ENCODE results near the gene SMIM35. TPM values are rescaled to one million over a fixed set of nuclear protein-coding genes. Genes with fewer than 3 reads are reported as not detected.

SMIM35 gene
- total and polyA plus RNA-seq, 2 donors (not counting 1 experiment from before 2014, with no cell fraction given), result not detected

DNA sequence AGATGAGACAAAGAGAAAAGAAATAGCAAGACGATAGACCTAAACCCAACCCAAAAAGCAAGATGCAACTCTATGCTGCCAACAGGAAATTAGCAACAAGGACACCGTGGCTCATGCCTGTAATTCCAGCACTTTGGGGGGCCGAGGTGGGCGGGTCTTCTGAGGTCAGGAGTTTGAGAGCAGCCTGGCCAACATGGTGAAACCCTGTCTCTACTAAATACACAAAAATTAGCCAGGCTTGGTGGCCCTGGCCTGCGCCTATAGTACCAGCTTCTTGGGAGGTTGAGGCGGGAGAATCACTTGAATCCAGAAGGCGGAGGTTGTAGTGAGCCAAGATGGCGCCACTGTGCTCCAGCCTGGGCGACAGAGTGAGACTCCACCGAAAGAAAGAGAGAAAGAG is 124.9 kb downstream of the SMIM35 start:
- Histone ChIP-seq H3K9ac (ENCODE audit: insufficient read depth, low read length) (no peak overlapping the region), H3K4me2 (ENCODE audit: extremely low read depth, insufficient read depth, low read length) (no peak overlapping the region), H4K20me1 (ENCODE audit: control insufficient read depth, extremely low read depth, insufficient read depth, low read length) (no peaks in the 10 kb centered on the region), H3K36me3 (ENCODE audit: control insufficient read depth, insufficient read depth, low read length) (no peaks in the 10 kb centered on the region), H3K4me1 (ENCODE audit: control insufficient read depth, extremely low read depth, insufficient read depth, low read length) (no peaks in the 10 kb centered on the region), H3K79me2 (ENCODE audit: control insufficient read depth, insufficient read depth, low read length) (no peaks in the 10 kb centered on the region), H3K4me3 (replicated peaks in 1 of 4; ENCODE audit: control extremely low read depth in 1 of 4, insufficient read depth in 1 of 4, low read depth in 3 of 4, low read length in 4 of 4) (no peak overlapping the region), H2AFZ (ENCODE audit: low read length) (no peak overlapping the region), H3K27ac (ENCODE audit: insufficient read depth, low read length) (no peak overlapping the region), H3K27me3 (ENCODE audit: control insufficient read depth, insufficient read depth, low read length) (no peaks in the 10 kb centered on the region), H3K9me3 (ENCODE audit: control insufficient read depth, insufficient read depth, low read depth, low read length) (no peaks in the 10 kb centered on the region)
- TF ChIP-seq, protein P1, sequence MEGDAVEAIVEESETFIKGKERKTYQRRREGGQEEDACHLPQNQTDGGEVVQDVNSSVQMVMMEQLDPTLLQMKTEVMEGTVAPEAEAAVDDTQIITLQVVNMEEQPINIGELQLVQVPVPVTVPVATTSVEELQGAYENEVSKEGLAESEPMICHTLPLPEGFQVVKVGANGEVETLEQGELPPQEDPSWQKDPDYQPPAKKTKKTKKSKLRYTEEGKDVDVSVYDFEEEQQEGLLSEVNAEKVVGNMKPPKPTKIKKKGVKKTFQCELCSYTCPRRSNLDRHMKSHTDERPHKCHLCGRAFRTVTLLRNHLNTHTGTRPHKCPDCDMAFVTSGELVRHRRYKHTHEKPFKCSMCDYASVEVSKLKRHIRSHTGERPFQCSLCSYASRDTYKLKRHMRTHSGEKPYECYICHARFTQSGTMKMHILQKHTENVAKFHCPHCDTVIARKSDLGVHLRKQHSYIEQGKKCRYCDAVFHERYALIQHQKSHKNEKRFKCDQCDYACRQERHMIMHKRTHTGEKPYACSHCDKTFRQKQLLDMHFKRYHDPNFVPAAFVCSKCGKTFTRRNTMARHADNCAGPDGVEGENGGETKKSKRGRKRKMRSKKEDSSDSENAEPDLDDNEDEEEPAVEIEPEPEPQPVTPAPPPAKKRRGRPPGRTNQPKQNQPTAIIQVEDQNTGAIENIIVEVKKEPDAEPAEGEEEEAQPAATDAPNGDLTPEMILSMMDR (conservative IDR thresholded peaks at IDR 0.05 in 1 of 2, IDR thresholded peaks at IDR 0.05 in 1 of 2; ENCODE audit: low read depth in 1 of 2, low read length in 2 of 2), result no peak
- TF ChIP-seq EZH2 (IDR thresholded peaks at IDR 0.05; ENCODE audit: low read length, missing control alignments), result no peak
- DNase-seq (ENCODE audit: low read depth in 2 of 2), result no peak

DNA sequence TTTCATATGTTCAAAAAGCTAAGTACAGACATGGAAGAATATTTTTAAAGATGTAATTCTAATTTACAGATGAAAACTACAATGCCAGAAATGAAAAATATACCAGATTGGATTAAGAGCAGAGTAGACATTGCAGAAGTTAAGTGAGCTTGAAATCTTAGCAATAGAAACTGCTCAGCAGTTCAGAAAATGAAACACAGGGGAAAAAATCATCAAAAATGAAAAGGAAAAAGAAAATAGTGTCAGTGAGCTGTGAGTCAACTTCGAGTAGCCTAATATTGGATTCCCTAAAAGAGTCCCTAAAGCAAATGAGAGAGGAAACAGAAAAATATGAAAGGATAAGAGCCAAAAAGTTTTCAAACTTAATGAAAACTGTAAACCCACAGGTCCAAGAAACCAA is 126.4 kb downstream of the SMIM35 start:
- Histone ChIP-seq H3K27me3 (ENCODE audit: control insufficient read depth, insufficient read depth, low read length) (no peaks in the 10 kb centered on the region), H4K20me1 (ENCODE audit: control insufficient read depth, extremely low read depth, insufficient read depth, low read length) (no peaks in the 10 kb centered on the region), H3K4me1 (ENCODE audit: control insufficient read depth, extremely low read depth, insufficient read depth, low read length) (no peaks in the 10 kb centered on the region), H3K4me2 (ENCODE audit: extremely low read depth, insufficient read depth, low read length) (no peak overlapping the region), H3K79me2 (ENCODE audit: control insufficient read depth, insufficient read depth, low read length) (no peaks in the 10 kb centered on the region), H3K4me3 (replicated peaks in 1 of 4; ENCODE audit: control extremely low read depth in 1 of 4, insufficient read depth in 1 of 4, low read depth in 3 of 4, low read length in 4 of 4) (no peak overlapping the region), H3K36me3 (ENCODE audit: control insufficient read depth, insufficient read depth, low read length) (no peaks in the 10 kb centered on the region), H3K9ac (ENCODE audit: insufficient read depth, low read length) (no peak overlapping the region), H3K9me3 (ENCODE audit: control insufficient read depth, insufficient read depth, low read depth, low read length) (no peaks in the 10 kb centered on the region), H2AFZ (ENCODE audit: low read length) (no peak overlapping the region), H3K27ac (ENCODE audit: insufficient read depth, low read length) (no peak overlapping the region)
- no peak for DNase-seq (ENCODE audit: low read depth in 2 of 2)
- TF ChIP-seq, protein P1 (conservative IDR thresholded peaks at IDR 0.05 in 1 of 2, IDR thresholded peaks at IDR 0.05 in 1 of 2; ENCODE audit: low read depth in 1 of 2, low read length in 2 of 2), result no peak
- TF ChIP-seq EZH2 (IDR thresholded peaks at IDR 0.05; ENCODE audit: low read length, missing control alignments), result no peak

DNA sequence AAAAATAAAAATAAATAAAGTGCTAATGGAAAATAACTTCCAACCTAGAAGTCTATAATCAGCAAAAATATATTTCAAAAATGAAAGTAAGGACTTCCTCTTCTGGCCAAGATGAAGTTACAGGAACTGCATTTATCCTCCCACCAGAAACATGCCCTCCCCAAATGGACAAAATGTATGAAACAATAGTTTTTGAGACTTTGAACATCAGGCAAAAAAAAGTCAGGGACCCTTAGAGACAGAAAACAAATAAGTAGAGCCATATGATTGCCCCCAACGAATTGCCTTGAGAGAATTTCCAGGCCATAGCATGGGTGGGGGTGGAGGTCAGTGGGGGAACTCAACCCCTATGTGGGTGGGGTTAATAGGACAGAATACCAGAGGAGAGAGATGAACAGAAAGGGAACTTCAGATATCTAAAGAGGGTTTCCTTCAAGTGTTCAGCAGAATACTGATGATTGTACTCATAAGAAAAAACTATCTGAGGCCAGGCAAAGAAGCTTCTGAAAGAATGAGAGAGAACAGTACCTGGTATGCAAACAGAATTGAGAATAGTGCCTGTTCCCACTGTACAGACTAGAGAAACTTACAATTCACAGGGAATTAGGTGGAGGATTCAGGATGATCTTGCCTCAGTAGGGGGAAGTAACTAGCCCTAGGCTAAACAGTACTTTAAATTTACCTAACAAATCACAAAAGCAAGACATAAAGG is 127.2 kb downstream of the SMIM35 start:
- no peaks in the 10 kb centered on the region for H3K79me2 ChIP-seq (ENCODE audit: control insufficient read depth, insufficient read depth, low read length)
- H3K4me1 ChIP-seq (ENCODE audit: control insufficient read depth, extremely low read depth, insufficient read depth, low read length), result no peaks in the 10 kb centered on the region
- H3K36me3 ChIP-seq (ENCODE audit: control insufficient read depth, insufficient read depth, low read length), result no peaks in the 10 kb centered on the region
- H3K27ac ChIP-seq (ENCODE audit: insufficient read depth, low read length), result no peak overlapping the region
- no peaks in the 10 kb centered on the region for H3K9me3 ChIP-seq (ENCODE audit: control insufficient read depth, insufficient read depth, low read depth, low read length)
- TF ChIP-seq, protein P1 (conservative IDR thresholded peaks at IDR 0.05 in 1 of 2, IDR thresholded peaks at IDR 0.05 in 1 of 2; ENCODE audit: low read depth in 1 of 2, low read length in 2 of 2), result no peak
- no peak for TF ChIP-seq EZH2 (IDR thresholded peaks at IDR 0.05; ENCODE audit: low read length, missing control alignments)
- DNase-seq (ENCODE audit: low read depth in 2 of 2), result no peak
- H4K20me1 ChIP-seq (ENCODE audit: control insufficient read depth, extremely low read depth, insufficient read depth, low read length), result no peaks in the 10 kb centered on the region
- H3K4me3 ChIP-seq (replicated peaks in 1 of 4; ENCODE audit: control extremely low read depth in 1 of 4, insufficient read depth in 1 of 4, low read depth in 3 of 4, low read length in 4 of 4), result no peak overlapping the region
- H3K9ac ChIP-seq (ENCODE audit: insufficient read depth, low read length), result no peak overlapping the region
- H2AFZ ChIP-seq (ENCODE audit: low read length), result no peak overlapping the region
- no peaks in the 10 kb centered on the region for H3K27me3 ChIP-seq (ENCODE audit: control insufficient read depth, insufficient read depth, low read length)
- no peak overlapping the region for H3K4me2 ChIP-seq (ENCODE audit: extremely low read depth, insufficient read depth, low read length)
